ENCODE results near the gene PDE6H.

The PDE6H gene

DNA sequence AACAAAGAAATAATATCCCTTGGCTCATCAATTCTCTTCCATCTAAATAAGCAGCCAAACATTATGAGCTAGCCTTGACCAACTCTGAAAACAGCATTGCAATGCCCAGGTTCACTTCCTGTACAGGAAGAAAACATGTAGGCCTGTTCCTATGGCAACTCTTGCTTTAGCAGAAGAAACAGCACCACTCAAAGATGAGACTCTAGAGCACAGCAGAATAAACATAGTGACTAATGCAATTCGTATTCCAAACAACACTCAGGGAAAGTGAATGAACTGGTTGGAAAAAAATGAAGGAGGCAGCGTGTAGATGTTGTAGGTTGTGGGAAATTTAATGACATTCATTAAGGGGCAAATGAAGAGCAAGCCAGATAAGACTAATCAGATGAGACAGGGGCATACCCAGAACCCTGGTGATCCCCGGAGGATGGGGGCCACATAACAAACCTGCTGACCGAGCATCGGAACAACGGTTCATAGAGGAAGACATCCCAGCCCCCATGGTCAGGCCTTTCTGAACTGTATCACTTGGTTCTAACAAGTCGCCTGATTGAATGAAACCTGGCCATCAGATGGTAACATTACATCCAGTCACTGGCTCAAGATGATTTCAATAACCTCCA, 20.4 kb upstream of the PDE6H start:
- DNase-seq = peak; percentile 71 to 87

DNA sequence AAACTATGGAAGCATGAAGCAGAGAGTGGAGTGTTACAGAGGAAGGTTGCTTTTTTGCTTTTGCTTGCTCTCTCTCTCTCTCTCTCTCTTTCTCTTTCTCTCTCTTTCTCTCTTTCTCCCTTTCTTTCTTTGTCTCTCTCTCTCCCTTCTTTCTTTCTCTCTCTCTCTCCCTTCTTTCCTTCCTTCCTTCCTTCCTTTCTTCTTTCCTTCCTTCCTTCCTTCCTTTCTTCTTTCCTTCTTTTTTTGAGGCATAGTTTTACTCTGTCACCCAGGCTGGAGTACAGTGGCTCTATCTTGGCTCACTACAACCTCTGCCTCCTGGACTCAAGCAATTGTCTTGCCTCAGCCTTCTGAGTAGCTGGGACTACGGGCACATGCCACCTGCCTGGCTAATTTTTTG, 19.1 kb upstream of the PDE6H start:
- no peak for DNase-seq

DNA sequence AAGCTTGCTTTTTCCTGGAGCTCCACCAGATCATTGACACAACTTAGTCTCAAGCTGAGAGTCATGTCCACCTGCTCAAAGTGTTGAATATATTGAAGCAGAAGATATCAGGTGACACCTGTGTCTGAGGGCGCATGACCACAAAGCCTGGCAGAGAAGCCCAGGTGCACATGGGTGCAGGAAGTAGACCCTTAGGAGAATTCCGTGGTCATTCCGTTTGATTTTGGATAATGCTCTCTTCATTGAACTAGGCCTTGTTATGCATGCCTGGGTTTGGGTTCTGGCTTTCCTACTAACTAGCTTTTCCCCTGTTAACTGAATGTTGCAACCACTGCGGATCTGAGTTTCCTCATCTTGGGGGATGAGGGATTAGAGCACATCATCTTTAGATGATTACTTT, 18.6 kb upstream of the PDE6H start:
- DNase-seq = peak in 1 of 2 donors; percentile 52

- peak in 1 of 2 donors; percentile 40 for DNase-seq
Observed at GRCh38 chr12:14956024-14956891, 16.6 kb upstream of the PDE6H start.

- no peak for DNase-seq
Observed at GRCh38 chr12:14956905-14957304, 15.9 kb upstream of the PDE6H start.

GRCh38 chr12:14957551-14958168, 15.2 kb upstream of the PDE6H start:
- peak in 1 of 2 donors; percentile 44 for DNase-seq

GRCh38 chr12:14958361-14959125, 14.3 kb upstream of the PDE6H start:
- DNase-seq = peak in 1 of 2 donors; percentile 42

DNA sequence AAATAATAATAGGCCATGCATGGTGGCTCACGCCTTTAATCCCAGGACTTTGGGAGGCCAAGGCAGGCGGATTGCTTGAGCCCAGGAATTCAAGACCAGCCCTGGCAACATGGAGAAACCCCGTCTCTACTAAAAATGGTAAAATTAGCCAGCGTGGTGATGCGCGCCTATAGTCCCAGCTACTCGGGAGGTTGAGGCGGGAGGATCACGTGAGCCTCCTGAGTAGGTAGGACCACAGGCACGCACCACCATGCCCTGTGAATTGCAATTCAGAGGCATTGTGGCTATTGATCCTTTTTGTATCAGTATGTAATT, 13.8 kb upstream of the PDE6H start:
- peak in 1 of 2 donors; percentile 42 for DNase-seq

- no peak for DNase-seq
Observed at GRCh38 chr12:14959463-14959862, 13.4 kb upstream of the PDE6H start.

DNA sequence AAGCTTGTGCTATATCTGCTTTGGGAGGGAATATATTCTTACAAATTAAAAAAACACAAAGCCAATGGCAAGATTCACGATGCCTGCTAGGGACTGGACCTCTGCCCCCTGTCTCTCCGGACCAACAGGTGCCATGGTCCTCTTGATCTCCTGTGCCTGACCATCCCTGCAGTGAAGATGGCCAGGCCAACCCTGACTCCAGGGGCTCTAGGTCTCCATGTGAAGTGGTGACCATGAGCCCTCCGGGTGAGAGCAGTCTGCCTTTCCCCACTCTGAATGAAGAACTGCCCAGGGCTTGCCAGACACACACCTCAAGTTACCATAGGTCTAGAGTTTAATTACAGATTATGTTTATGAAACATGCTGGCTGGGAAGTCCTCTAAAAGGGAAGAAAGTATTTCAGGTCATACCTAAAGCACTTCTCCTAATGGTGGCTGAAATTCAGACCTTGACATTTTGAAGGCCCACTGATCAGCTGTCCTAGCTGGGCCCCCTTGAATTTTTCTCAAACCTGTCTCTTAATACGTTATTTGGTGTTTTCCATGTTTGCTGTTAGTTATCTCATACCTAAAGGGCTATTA, 12.8 kb upstream of the PDE6H start:
- no peak for DNase-seq

DNA sequence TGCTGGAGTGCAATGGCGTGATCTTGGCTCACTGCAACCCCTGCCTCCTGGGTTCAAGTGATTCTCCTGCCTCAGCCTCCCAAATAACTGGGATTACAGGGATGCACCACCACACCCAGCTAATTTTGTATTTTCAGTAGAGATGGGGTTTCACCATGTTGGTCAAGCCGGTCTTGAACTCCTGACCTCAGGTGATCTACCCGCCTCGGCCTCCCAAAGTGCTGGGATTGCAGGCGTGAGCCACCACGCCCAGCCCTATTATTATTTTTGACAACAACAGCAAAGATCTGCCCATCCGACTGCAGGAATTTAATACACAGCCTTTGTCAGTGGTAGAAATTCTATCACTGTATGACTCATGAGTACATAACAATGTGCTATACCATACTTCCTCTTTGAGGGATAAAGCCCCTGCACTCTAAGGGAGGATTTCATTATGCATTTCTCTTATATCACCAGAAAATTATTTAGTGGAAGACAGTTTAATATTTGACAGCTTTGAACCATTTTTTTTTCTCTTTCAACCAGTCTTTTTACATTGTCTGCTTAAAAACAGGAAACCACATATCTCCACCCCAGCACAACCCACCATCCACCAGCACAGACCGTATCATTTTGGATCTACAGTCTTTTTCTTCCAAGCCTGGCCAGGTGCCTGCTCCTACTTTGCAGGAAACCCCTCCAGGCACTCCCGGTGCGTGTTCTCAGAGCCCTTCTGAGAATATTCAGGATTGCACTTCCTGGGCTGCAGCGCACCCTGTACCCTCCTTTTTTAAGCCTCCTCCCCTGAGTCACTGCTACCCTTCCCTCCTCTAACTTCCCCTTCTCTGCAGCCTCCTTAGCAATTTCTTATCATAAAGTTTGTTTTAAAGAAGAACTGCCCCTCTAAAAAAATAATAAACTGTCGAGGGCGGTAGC, 12.0 kb upstream of the PDE6H start:
- DNase-seq = peak; percentile 50 to 66

GRCh38 chr12:14961466-14962152, 11.2 kb upstream of the PDE6H start, which contains the start of gene ARHGDIB:
Gene ARHGDIB, minus strand, starts transcription at chr12:14961601. Its CDS starts 10,889 bp downstream, at chr12:14950712.
- peak; percentile 91 to 95 for DNase-seq

DNA sequence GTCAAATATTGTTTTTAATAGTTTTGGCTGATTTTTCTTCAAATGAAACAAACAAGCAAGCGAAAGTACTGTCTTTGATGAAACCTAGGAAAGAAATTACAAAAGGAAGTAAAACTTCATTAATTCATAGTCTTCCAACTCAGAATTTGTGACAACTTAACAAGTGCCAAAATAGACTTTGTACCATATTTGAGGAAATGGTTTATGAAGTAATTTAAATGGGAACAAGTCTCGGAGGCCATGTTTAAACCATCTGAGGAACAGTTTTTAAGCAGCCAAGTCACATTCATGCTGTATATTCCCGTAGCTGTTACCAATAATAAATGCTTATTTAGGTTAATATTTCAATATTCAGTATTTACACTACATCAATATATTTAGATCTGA, 10.7 kb upstream of the PDE6H start:
- DNase-seq = peak in 1 of 2 donors; percentile 47

- DNase-seq = no peak
Observed at GRCh38 chr12:14962797-14963196, 10.0 kb upstream of the PDE6H start.

DNA sequence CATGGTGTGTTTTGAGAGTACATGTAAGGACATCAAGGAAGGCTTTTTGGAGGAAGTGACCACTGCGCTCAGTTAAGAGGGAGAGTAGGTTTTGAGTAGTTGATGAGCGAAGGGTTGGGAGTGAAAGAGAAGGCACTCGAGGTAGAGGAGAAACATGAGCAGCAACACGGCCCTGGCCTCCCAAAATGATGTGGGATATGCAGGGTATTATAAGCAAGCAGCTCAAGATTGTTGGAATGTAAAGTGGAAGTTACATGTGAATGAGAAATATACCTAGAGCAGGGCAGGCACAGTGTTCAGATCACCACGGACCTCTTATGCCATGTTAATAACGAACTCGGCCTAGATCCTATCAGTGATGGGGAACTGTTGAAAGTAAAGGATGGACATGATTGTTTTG, 9.3 kb upstream of the PDE6H start:
- no peak for DNase-seq

DNA sequence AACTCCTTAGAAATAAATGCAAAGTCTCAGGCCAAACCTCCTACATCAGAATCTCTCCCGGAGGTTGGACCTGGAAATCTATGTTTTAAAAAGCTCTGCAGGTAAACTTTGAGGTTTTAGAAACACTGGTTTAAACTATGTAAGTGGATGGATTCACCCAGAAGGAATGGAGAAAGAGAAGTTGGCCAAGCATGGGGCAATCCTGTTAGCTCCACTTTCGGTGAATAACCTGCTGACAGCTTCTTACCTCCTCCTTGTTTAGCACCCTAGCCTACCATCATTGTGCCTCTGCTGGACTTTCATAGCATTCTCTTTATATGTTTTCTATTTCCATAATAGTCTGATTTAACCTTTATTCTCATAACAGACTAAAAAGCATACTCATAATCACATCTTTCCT, 8.4 kb upstream of the PDE6H start:
- DNase-seq = no peak

DNA sequence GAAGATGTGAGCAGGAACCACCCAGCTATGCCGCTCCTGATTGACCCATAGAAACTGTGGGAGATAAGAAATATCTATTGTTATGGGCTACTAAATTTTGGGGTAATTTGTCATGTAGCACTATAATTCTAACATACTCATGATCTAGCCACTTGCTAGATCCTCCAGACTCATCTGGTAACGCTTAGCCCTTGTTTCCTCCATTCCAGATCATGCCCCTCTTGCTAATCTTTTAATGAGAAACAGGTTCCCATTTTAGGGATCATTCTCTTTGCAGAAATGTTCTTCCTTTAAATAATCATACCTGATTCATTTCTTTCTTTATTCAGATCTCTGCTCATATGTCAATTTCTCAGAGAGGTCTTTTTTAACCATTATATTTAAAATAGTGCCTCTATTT, 7.6 kb upstream of the PDE6H start:
- DNase-seq = no peak

GRCh38 chr12:14968478-14968877, 4.4 kb upstream of the PDE6H start:
- no peak for DNase-seq

GRCh38 chr12:14970473-14970872, 2.4 kb upstream of the PDE6H start:
- DNase-seq = no peak

DNA sequence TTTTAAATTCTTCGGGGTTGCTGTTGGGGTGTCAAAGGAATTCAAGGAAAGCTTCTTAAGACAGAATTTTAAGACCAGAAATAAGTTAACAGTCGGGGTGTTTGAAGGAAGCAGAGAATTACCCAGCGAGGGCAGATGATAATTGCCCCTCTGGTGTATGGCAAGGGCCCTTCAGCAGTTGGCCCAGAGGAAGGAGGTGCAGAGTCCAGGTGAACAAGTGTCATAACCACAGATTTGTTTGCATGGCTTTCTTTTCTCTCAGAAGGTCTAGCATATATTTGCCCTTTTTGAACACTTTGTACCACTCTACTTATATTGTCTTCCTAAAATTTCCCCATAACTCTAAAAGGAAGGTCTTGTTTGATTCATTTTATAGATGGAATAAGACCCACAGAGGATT, 1.8 kb downstream of the PDE6H start:
- no peak for DNase-seq

DNA sequence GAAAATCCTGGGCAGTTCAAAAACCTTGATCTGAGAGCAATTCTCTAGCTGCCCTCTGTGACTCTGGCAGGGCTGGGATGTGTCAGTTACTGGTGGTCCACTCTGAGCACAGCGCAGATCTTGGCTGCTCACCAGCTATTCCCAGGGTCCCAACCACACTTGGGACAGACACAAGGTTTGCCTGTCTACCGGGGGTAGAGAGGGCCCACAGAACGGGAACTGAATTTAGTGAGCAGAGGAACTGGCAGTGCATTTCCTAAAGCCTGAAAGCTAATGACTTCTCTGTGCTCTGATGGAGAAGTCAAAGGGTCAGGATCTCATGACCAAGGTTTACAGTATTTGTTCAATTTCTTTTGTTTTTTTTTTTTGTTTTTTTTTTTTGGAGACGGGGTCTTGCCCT, 2.6 kb downstream of the PDE6H start:
- no peak for DNase-seq
